ENCODE measurements around the gene UGT1A5.
A peak's percentile ranks its signal among the peaks of the same experiment; 100 is the strongest.

UGT1A5 gene

DNA sequence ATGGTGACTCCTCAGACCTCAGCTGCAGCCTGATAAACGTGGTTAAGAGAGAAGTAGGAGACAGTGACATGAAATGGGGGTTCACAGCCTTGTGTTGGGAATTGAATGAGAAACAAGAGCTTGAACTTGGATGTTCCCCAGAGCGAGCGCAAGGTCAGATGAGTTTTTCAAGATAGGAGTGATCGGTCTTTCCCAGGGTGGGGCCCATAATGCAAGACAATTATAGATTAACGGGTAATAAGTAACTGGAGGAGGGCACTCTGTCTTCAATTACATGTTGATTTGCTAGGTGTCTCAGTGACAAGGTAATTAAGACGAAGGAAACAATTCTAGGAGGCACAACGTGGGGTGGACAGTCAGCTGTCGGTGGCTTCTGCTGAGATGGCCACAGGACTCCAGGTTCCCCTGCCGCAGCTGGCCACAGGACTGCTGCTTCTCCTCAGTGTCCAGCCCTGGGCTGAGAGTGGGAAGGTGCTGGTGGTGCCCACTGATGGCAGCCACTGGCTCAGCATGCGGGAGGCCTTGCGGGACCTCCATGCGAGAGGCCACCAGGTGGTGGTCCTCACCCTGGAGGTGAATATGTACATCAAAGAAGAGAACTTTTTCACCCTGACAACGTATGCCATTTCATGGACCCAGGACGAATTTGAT is at the start of gene UGT1A5:
TSS of gene UGT1A5 (plus strand) at position 297 of the 651 bp plus-strand sequence. CDS start at position 382, 85 bp downstream.
- DNase-seq, result no peak

- no peak for DNase-seq
These were observed 48.8 kb upstream of the UGT1A5 start for GRCh38 chr2:233663911-233664310.

- no peak for DNase-seq
These were observed 44.0 kb upstream of the UGT1A5 start for GRCh38 chr2:233668605-233669260.

DNA sequence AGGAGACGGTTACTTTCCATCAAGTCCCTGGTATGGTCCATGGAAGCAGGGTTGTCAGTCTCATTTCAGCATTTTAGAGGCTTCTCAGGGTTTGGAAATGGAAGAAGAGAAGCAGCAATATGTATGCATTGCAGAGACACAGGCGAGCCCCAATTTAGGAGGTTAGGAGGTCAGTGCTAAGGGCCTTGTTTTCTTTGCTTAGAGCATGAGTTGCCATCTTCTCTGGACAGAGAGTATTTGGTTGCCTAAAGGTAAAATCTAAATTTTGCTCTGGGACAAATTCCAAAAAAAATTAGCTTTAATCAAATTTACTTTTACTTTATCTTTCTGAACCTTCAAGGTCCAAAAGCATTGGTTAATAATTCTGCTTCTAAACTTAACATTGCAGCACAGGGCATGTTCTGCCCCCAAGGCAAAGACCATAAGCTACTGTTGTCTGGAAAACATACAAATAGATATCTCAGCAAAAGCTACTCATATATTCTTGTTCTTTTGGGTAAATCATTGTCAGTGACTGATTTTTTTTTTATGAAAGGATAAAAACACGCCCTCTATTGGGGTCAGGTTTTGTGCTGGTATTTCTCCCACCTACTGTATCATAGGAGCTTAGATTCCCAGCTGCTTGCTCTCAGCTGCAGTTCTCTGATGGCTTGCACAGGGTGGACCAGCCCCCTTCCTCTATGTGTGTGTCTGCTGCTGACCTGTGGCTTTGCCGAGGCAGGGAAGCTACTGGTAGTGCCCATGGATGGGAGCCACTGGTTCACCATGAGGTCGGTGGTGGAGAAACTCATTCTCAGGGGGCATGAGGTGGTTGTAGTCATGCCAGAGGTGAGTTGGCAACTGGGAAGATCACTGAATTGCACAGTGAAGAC is 41.2 kb upstream of the UGT1A5 start, which contains the start of gene UGT1A9:
TSS of gene UGT1A9 (plus strand) at position 609 of the 872 bp plus-strand sequence. CDS start at position 646, 37 bp downstream.
- no peak for DNase-seq

GRCh38 chr2:233672886-233673285 is 39.8 kb upstream of the UGT1A5 start:
- no peak for DNase-seq

GRCh38 chr2:233673896-233674295 is 38.8 kb upstream of the UGT1A5 start:
- DNase-seq, result no peak

DNA sequence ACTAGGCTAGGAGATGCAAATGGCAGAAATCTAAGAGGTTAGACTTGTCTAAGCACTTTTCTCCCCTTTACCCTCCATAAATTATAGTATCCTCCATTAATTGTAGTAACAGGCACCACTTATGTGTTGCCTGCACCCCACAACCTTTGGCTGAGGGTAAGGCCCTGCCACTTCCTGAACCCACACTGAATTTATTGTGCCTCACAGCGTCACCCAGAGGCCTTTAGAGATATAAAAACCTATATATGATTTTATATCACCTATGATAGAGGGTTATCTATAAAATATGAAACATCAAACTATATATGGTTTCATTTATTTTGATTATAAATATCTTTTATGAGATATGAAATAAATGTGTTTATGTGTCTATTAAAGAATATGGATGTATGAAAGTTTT is 38.4 kb upstream of the UGT1A5 start:
- no peak for DNase-seq

DNA sequence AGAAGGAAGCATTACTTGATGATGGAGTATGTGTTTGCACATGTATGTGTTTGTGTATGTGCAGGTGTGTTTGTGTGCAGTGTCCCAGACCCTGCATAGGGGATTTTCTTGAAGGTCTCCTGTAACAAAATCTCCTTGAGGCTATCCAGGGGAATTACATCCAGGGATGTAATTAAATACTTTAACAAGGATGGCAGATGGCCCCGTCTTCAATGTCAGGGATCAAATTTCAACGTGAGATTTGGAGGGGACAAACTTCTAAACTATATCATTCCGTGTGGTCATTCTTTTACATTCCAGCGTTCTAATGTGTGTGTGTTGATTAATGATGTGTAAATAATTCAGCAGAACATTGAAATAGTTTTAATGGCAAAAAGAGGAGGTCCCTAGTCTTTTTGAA is 37.7 kb upstream of the UGT1A5 start:
- peak; percentile 10 for DNase-seq

- DNase-seq, result no peak
These were observed 36.7 kb upstream of the UGT1A5 start for GRCh38 chr2:233676046-233676445.

DNA sequence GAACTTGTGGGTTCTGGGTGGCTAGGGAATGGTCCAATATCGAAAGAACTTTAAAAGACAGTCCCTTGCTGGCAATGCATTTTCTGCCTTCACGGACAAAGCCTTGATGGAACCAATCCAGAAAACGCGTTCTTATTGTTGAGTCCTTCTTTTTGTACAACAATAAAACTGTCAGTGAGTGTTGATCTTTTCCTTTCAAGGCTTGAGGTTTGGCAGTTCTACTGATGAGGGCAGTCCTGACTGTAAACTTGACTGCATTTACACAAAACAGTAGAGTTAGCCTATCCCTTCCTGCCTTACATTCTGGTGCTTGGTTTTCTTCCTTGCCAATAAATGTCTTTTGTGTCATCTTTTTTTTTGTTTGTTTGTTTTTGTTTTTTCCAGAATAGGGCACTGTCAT is 33.5 kb upstream of the UGT1A5 start:
- no peak for DNase-seq

DNA sequence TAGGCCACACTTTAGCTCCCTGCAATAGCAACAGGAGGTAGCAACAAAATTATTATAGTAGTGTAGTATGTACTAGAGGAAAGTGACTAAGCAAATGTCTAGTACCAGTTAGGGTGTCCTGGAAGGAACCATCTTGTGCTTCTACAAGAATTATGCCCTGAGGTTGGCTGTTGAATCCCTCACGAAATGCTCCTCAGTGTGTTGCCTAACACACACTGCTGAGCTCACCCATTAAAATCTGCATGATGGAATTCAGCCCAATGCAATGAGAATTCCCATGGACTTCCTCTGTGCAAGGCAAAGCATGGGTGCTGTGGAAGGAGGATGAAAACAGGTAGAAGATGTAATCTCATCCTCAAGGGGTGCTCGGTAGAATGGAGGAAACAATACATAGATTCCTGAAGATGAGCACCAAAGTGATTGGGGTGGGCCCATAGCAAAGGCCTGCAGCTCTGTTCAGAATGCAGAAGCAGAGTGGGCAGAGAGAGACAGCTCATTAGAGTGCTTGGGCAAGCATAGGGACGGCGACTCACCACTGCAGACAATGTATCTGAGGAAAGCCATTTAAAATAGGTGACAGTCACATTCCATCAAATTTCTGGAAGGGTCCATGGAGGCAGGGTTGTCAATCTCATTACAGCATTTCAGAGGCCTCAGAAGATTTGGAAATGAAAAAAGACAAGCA is 32.2 kb upstream of the UGT1A5 start:
- no peak for DNase-seq

GRCh38 chr2:233681521-233682099 is 31.1 kb upstream of the UGT1A5 start, which contains the start of gene UGT1A7:
UGT1A7 (plus strand) TSS chr2:233681901; CDS start chr2:233681938, 37 bp downstream.
- no peak for DNase-seq

DNA sequence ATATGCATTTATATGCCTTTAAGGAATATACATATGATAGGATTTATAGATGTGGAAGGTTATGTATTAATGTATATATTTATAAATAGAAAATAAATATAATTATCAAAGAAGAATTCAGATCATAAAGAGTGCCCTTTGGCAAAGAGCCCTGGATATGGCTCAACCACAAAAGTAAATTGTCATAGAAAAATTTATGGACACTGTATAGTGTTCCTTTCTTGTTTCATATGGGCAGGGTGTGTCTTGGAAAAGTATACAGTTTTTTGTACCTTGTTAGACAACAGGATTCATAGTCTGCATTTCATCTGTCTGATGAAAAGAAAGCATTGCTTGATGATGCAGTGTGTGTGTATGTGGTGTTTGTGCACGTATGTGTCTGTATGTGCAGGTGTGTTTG is 28.1 kb upstream of the UGT1A5 start:
- DNase-seq, result no peak

DNA sequence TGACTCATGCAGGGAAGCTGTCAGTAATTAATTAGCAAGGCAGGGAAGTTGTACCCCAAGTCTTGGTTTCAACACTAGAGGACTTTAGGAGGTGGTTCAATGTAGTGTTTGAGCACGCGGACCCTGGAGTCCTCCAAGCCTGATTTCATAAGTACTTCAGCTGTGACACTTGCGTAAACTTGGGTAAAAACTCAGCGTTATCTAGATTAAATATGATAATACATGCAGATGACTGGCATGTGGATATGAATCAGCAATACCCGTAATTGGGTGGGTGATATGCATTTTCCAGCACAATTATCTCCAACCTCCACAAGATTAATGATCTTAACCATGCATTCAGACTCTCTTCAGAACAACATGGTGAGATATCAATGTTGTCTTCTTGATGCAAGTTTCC is 25.8 kb upstream of the UGT1A5 start:
- DNase-seq, result no peak

GRCh38 chr2:233688341-233688740 is 24.4 kb upstream of the UGT1A5 start:
- DNase-seq, result no peak

DNA sequence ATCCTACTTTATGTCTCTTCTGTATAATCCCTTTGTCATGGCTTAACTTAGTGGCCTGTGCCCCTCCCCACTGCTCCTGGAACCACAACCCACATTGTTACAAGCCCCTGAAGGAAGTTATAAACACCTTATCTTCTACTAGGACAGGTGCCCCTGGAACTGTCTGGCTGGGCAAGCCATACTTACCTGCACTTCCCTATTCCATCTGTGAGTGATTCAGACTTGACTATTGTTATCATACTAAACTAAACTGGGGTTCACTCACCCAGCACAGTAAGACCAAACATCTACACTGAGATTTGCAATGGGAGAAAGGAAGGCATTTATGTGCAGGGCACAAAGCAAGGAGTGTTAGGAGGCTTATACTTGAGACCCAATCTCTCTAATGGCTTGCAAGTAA is 23.7 kb upstream of the UGT1A5 start:
- DNase-seq, result no peak

GRCh38 chr2:233689501-233689900 is 23.2 kb upstream of the UGT1A5 start:
- DNase-seq, result no peak

DNA sequence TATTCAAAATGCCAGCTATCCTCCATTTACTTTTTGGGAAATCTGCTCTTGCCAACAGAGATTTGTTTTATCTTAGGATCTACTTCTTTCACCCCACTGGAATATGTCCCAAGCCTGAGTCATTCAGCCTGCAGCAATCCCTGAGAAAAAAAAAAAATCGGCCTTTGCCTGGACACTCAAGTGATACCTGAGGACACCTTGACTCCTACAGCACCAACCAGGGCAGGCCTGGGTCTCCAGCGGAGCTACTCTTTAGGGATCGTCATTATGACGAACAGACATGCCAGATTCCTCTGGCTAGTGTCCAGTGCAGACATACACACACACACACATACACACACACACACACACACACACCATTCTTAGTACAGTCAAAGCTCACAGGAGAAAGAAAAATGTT is 22.3 kb upstream of the UGT1A5 start:
- DNase-seq, result no peak

DNA sequence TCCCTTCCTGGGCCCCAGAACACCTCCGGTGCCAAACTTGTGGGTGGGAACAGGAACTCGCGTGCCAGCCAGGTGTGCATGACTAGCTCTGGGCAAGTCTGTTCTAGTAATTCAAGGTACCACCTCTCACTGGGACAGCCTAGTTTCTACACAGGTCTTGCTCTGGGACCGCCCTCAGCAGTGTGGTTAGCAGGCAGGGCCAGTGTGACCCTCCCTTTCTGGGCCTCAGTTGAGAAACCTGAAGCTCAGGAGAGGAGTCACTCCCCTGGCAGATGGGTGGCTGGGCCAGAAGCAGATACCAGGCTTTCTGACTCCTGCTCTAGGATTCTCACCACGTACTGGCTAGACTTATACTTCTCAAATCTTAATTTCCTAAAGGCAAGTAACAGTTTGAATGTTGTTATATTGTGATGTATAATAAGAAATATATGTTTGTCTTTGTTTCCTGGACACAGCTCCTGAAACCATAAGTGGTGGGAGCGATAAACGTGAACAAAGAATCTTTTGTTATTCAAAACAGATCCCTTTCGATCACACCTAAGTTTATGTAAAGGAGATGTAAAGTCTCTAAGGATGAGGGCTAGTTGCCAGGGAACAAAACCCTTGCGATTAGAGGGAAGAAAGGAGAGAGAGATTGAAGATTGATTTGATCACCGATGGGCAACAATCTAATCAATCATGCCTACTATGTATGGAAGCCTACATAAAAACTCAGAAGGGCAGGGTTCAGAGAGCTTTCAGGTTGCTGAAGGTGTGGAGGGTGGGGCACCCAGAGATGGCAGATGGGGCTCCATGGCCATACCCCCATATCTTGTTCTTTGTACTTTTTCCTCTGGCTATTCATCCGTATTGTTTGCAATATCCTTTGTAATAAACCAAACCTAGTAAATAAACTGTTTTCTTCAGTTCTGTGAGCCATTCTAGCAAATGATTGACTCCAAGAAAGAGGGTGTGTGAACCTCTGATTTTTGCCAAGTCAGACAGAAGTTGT is 21.0 kb upstream of the UGT1A5 start:
- DNase-seq, result no peak

DNA sequence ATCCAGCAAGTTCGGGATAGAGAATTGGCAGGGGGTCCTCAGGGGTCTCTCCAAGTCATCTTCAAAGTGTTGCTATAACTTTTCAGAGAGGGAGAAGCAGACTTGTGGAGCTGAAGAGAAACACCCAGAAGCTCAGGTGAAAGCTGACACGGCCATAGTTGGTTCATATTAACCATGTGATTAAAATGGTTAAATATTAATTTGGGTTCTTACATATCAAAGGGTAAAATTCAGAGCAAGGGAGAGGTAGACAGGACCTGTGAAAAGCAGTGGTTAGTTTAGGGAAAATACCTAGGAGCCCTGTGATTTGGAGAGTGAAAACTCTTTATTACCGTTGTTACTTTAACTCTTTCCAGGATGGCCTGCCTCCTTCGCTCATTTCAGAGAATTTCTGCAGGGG is 20.1 kb upstream of the UGT1A5 start, which contains the start of gene UGT1A6:
TSS of gene UGT1A6 (plus strand) at position 243 of the 400 bp plus-strand sequence. CDS start at position 358, 115 bp downstream.
- no peak for DNase-seq

DNA sequence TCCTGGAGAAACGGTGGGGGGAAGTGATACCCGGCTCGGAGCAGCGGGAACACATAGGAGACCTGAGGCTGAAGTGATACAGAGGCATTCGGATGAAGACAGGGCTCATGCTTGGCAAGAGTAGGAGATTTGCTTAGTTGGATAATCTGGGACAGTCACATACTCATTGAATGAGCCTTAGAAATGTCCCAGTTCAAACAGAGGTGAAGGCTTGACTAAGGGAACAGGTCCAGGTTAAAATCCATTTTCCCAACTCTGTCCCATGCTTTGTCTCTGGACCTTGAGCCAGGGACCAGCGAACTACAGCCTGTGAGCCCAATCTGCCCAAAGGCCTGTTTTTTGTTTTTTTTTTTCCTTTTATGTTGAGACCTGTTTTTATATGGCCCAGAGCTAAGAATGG is 18.7 kb upstream of the UGT1A5 start:
- no peak for DNase-seq

Measured in NCI-H510A treated with DMSO at 0.1 percent for 48 hours (cell line).